H9 (cell line): Measurements from ENCODE around the gene CLDN2. TPM values are rescaled to one million over a fixed set of nuclear protein-coding genes. Genes with fewer than 3 reads are reported as not detected.

Experiments used
- DNase-seq: peaks from one replicate; pipeline ENCODE4 v3.0.0-alpha.2; 2017
- H2AFZ ChIP-seq: one replicate; pipeline ENCODE4 v1.6.1; 2013; ENCODE audit warnings: mild to moderate bottlenecking, low read length, control low read depth, moderate library complexity
- H2AK5ac ChIP-seq: 2 replicates; pipeline ENCODE4 v1.6.1; 2013; ENCODE audit warnings: low read length, control low read depth, mixed read lengths; ENCODE audit not compliant: insufficient read length
- H2BK120ac ChIP-seq: one replicate; pipeline ENCODE4 v1.6.1; 2013; ENCODE audit warnings: low read depth, mild to moderate bottlenecking, low read length, control low read depth, inconsistent platforms; ENCODE audit not compliant: poor library complexity, severe bottlenecking
- H2BK12ac ChIP-seq: 2 replicates; pipeline ENCODE4 v1.6.1; 2013; ENCODE audit warnings: low read length, control low read depth, mixed read lengths, low read depth; ENCODE audit not compliant: insufficient read length
- H2BK15ac ChIP-seq: 2 replicates; pipeline ENCODE4 v1.6.1; 2013; ENCODE audit warnings: low read depth, low read length, control low read depth
- H2BK20ac ChIP-seq: one replicate; pipeline ENCODE4 v1.6.1; 2013; ENCODE audit warnings: low read depth, mild to moderate bottlenecking, low read length, control low read depth, inconsistent platforms; ENCODE audit not compliant: poor library complexity, severe bottlenecking
- H2BK5ac ChIP-seq: 2 replicates; pipeline ENCODE4 v1.6.1; 2013; ENCODE audit warnings: low read length, control low read depth, mixed read lengths; ENCODE audit not compliant: insufficient read length
- H3K14ac ChIP-seq: 2 replicates; pipeline ENCODE4 v1.6.1; 2013; ENCODE audit warnings: low read length, control low read depth; ENCODE audit not compliant: insufficient read depth
- H3K18ac ChIP-seq: 2 replicates; pipeline ENCODE4 v1.6.1; 2013; ENCODE audit warnings: low read depth, mild to moderate bottlenecking, mixed read lengths, low read length, control low read depth; ENCODE audit not compliant: insufficient read length
- H3K23ac ChIP-seq: 2 replicates; pipeline ENCODE4 v1.6.1; 2013; ENCODE audit warnings: low read length, control low read depth, mixed read lengths, low read depth; ENCODE audit not compliant: insufficient read length
- H3K23me2 ChIP-seq: 2 replicates; pipeline ENCODE4 v1.6.1; 2013; ENCODE audit warnings: low read depth, mild to moderate bottlenecking, mixed read lengths, low read length, control low read depth; ENCODE audit not compliant: insufficient read length, poor library complexity, severe bottlenecking
- H3K27ac ChIP-seq: 2 replicates; pipeline ENCODE4 v1.5.1; 2013; ENCODE audit warnings: low read length, control low read depth, mixed read lengths, low read depth; ENCODE audit not compliant: insufficient read length
- H3K27me3 ChIP-seq: 2 replicates; pipeline ENCODE4 v1.6.1; 2013; ENCODE audit warnings: low read length, control low read depth, inconsistent platforms; ENCODE audit not compliant: insufficient read depth
- H3K4ac ChIP-seq: 2 replicates; pipeline ENCODE4 v1.6.1; 2013; ENCODE audit warnings: low read depth, mild to moderate bottlenecking, control low read depth, inconsistent platforms, low read length, moderate library complexity
- H3K4me1 ChIP-seq: 2 replicates; pipeline ENCODE4 v1.6.1; 2013; ENCODE audit warnings: low read length, control low read depth, inconsistent platforms; ENCODE audit not compliant: insufficient read depth
- H3K4me2 ChIP-seq: 2 replicates; pipeline ENCODE4 v1.6.1; 2013; ENCODE audit warnings: low read length, control low read depth, mixed read lengths; ENCODE audit not compliant: insufficient read length, insufficient read depth
- H3K56ac ChIP-seq: 2 replicates; pipeline ENCODE4 v1.6.1; 2013; ENCODE audit warnings: low read depth, mild to moderate bottlenecking, mixed read lengths, low read length, control low read depth; ENCODE audit not compliant: insufficient read length
- H3K79me1 ChIP-seq: 2 replicates; pipeline ENCODE4 v1.6.1; 2013; ENCODE audit warnings: low read depth, mild to moderate bottlenecking, moderate library complexity, low read length, control low read depth, inconsistent platforms; ENCODE audit not compliant: insufficient read depth, poor library complexity, severe bottlenecking
- H3K79me2 ChIP-seq: 2 replicates; pipeline ENCODE4 v1.6.1; 2013; ENCODE audit warnings: low read length, control low read depth, inconsistent platforms; ENCODE audit not compliant: insufficient read depth
- H3K9ac ChIP-seq: 2 replicates; pipeline ENCODE4 v1.6.1; 2013; ENCODE audit warnings: low read length, control low read depth, mixed read lengths; ENCODE audit not compliant: insufficient read length; ENCODE audit errors: extremely low read depth
- H3K9me3 ChIP-seq: one replicate; pipeline ENCODE4 v1.6.1; 2013; ENCODE audit warnings: low read depth, low read length, inconsistent platforms; ENCODE audit not compliant: control insufficient read depth
- H3T11ph ChIP-seq: one replicate; pipeline ENCODE4 v1.6.1; 2013; ENCODE audit warnings: mild to moderate bottlenecking, low read length, control low read depth, inconsistent platforms
- H4K20me1 ChIP-seq: one replicate; pipeline ENCODE4 v1.6.1; 2013; ENCODE audit not compliant: control insufficient read depth, insufficient read length, insufficient read depth
- H4K5ac ChIP-seq: 2 replicates; pipeline ENCODE4 v1.6.1; 2013; ENCODE audit warnings: low read depth, mild to moderate bottlenecking, mixed read lengths, low read length, control low read depth; ENCODE audit not compliant: insufficient read length
- H4K8ac ChIP-seq: replicated peaks from 2 replicates; pipeline ENCODE4 v1.6.1; 2013; ENCODE audit warnings: low read length, control low read depth, mixed read lengths, low read depth; ENCODE audit not compliant: insufficient read length
- H4K91ac ChIP-seq: 2 replicates; pipeline ENCODE4 v1.6.1; 2013; ENCODE audit warnings: low read depth, mild to moderate bottlenecking, moderate library complexity, mixed read lengths, low read length, control low read depth; ENCODE audit not compliant: insufficient read length
- H3K27ac Mint-ChIP-seq, 3 experiments: 2 replicates in 2 of 3; 3 replicates in 1 of 3; pipeline ENCODE4 v1.8.0; 2020 to 2021; ENCODE audit warnings: mixed read lengths in 3 of 3, mild to moderate bottlenecking in 1 of 3, moderate library complexity in 1 of 3
- H3K27me3 Mint-ChIP-seq: 2 replicates; pipeline ENCODE4 v1.8.0; 2021; ENCODE audit warnings: low read depth, mild to moderate bottlenecking, moderate library complexity, mixed read lengths
- H3K36me3 Mint-ChIP-seq, 3 experiments: 2 replicates in 2 of 3; 3 replicates in 1 of 3; pipeline ENCODE4 v1.8.0; 2020 to 2021; ENCODE audit warnings: low read depth in 3 of 3, mixed read lengths in 3 of 3; ENCODE audit not compliant: insufficient read depth in 1 of 3
- H3K4me1 Mint-ChIP-seq, 2 experiments: 2 replicates each; pipeline ENCODE4 v1.8.0; 2020; ENCODE audit warnings: mixed read lengths in 2 of 2
- H3K4me3 Mint-ChIP-seq, 2 experiments: 2 replicates in 1 of 2; 3 replicates in 1 of 2; pipeline ENCODE4 v1.8.0; 2020 to 2021; ENCODE audit warnings: mild to moderate bottlenecking in 2 of 2, mixed read lengths in 2 of 2, moderate library complexity in 1 of 2
- H3K9me3 Mint-ChIP-seq, 2 experiments: 2 replicates in 1 of 2; 3 replicates in 1 of 2; pipeline ENCODE4 v1.8.0; 2020; ENCODE audit warnings: mild to moderate bottlenecking in 2 of 2, mixed read lengths in 2 of 2, moderate library complexity in 1 of 2
- CTCF ChIP-seq: fragments of 200-600 bp; sonication (generic); conservative IDR thresholded peaks from 3 replicates; pipeline ENCODE4 v1.8.0; 2021; ENCODE audit warnings: antibody characterized with exemption, mild to moderate bottlenecking
- WGBS: extraction: QIAGEN DNeasy Blood & Tissue Kit; methylation state at CpG from one replicate; pipeline ENCODE4 v1.1.7; 2013; ENCODE audit warnings: missing lambda C conversion rate, low lambda C conversion rate, mixed read lengths; ENCODE audit not compliant: insufficient read length; ENCODE audit errors: extremely low coverage; 5-methylcytosine and 5-hydroxymethylcytosine counted together
- total RNA-seq: library from RNA; stranded (reverse); gene quantifications from 2 replicates; pipeline ENCODE4 v1.2.1, GENCODE V29; 2021

The CLDN2 gene
- total RNA-seq, 1 experiment from 2014 or later = not detected

GRCh38 chrX:106889468-106889867 lies 30.7 kb upstream of the CLDN2 start:
- Mint-ChIP-seq H3K27ac (no peak overlapping the region), H3K36me3 (no peaks in the 10 kb centered on the region; a peak in 1 of 7 replicates), H3K4me1 (peaks cover 0 to under 1% of the 10 kb centered on the region in 2 experiments; a peak in 1 of 4 replicates), H3K4me3 (no peak overlapping the region), H3K27me3 (peaks cover 2% of the 10 kb centered on the region), H3K9me3 (peaks cover 0 to 36% of the 10 kb centered on the region in 2 experiments; a peak in 2 of 5 replicates)
- DNase-seq = no peak
- Histone ChIP-seq H4K5ac (no peak overlapping the region), H2BK5ac (no peak overlapping the region), H2AK5ac (no peak overlapping the region), H4K91ac (no peak overlapping the region), H2BK20ac (no peak overlapping the region), H2BK120ac (no peak overlapping the region), H3K4ac (no peak overlapping the region), H4K20me1 (no peaks in the 10 kb centered on the region), H4K8ac (no peak overlapping the region), H3K9me3 (no peaks in the 10 kb centered on the region), H2AFZ (no peak overlapping the region), H3K9ac (no peak overlapping the region), H3K4me2 (no peak overlapping the region), H3K27me3 (no peaks in the 10 kb centered on the region), H2BK15ac (no peak overlapping the region), H3K4me1 (no peaks in the 10 kb centered on the region), H2BK12ac (no peak overlapping the region), H3T11ph (no peak overlapping the region), H3K27ac (no peak overlapping the region), H3K79me1 (no peaks in the 10 kb centered on the region), H3K23me2 (no peaks in the 10 kb centered on the region), H3K18ac (no peak overlapping the region), H3K23ac (no peak overlapping the region), H3K79me2 (no peaks in the 10 kb centered on the region), H3K56ac (no peak overlapping the region), H3K14ac (no peak overlapping the region)
- WGBS = no CpG with 5 or more reads among the region's 1 CpG
- no peak for TF ChIP-seq CTCF
